ENCODE measurements around the gene STK17A.
A peak's percentile ranks its signal among the peaks of the same experiment; 100 is the strongest.

STK17A gene

DNA sequence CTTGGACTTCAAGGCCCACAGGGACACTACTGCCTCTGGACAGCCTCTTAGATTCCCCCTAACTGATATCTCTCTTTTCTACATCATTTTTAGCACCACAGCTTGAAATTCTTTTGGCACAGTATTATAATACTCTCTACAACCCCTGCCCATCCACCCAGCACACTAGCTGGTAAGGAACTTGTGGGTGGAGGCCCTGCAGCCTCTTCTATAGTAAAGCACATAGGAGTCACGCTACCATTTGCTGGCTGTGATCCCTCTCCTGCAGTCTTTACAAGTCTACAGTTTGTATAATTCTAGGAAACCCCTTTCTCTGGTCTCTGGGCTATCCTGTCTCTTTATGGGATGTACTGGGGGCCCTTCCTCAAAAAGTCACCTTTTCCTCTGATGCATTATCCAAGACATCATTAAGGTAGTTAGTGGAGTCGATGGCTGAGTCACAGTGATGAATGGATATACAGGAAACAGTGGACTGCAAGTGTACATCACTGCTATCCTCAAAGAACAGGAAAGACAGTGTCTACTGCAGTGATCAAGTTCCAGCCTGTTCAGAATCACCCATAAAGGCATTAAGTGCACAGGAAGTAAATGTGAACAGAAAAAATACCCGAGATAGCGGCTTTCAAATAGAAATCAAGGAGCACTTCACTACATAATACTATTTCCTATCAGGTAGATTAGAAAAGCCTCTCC is 54.4 kb downstream of the STK17A start:
- peak in 1 of 2 donors; percentile 49 for DNase-seq

DNA sequence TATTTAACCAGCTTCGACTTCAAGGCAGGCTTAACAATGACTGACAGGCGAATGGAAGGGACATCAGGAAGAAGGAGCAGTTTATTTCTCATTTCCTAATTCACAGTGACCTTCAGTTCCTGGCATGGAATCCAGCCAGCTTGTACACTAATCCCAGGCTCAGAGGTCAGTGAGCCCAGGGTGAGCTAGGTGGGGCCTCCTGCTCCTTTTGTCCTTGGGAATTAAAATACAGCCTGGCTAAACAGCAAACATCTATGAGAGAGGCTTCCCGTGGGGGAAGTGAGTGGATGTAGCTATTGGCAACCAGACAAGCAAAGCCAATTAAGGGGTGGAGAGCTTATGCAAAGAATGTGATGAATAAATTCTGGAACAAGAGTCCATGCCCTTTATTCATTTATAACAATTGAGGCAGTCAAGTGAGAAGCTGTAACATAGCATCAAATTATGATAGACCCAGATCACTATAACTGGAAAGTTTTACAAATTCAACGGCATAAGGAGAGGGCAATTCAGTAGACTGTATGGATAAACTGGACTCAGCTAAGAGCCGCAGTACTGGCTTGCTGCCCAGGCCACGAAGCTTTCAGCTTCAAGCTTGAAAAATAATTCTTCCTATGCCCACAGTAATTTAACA is 57.1 kb downstream of the STK17A start:
- no peak for DNase-seq

- no peak for DNase-seq
Observed at GRCh38 chr7:43640679-43641078, 57.8 kb downstream of the STK17A start.

GRCh38 chr7:43642897-43643630 is 60.2 kb downstream of the STK17A start:
- DNase-seq, result no peak

- DNase-seq, result no peak
Observed at GRCh38 chr7:43643846-43644245, 60.9 kb downstream of the STK17A start.

DNA sequence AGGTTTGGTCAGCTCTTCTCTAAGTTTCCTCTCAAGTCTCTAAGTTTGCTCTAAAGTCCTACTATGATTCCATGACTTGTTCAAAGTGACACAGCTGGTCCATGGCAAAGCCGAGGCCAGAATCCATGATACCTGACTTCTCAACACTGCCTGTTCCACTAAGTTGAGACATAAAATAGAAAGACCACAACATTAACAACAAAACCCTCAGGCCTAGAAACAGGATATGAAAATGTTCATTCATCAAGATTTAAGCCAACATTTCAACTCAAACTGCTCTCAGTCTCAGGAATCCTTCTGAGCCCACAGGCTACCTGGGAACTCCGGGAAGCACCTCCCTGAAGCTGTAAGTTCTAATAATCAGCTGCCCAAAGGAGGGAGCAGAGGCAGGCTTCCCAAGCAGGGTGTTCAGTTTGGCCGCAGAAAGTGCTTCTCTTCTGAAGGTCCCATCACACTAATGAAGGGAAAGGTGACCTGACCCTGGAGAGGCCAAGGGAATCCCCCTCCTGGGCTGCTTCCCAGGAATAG is 62.9 kb downstream of the STK17A start:
- DNase-seq, result no peak

GRCh38 chr7:43646603-43647338 is 63.9 kb downstream of the STK17A start:
- no peak for DNase-seq

GRCh38 chr7:43647339-43647672 is 64.4 kb downstream of the STK17A start:
- no peak for DNase-seq

DNA sequence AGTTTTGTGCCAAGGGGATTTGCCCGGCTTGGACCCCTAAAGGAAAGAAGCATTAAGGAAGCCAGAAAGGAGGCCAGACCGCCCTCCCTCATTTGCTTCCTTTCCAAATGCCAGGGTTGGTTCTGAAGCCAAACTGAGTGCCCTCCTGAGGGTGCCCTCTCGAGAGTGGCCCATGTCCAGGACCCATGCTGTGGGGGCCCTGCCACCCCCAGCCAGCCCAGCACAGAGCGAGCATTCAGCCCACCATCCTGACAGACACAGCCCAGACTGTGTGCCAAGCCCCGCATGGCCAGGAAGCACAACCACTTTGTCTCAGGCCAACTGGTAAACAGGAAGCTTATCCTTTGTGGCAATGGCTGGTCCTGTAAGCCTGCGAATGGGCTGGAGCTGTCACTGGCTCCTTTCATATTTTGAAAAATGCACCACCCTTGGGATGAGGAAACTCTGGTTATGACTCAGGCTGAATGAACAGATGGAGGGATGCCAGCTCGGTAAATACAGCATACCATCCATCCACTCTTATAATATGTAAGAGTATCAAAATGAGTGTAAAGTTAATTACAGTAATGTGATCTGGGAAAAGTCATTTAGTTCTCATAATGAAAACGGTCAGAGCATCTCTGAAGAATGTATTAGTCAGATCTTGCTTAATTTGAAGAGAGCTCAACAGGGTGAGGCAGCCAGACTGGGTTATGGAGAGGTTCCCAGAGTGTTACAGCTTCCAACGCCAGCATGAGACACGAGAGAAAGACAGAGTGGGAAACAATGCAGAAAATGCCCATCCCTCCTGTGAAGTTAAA is 65.0 kb downstream of the STK17A start:
- peak; percentile 39 to 40 for DNase-seq

DNA sequence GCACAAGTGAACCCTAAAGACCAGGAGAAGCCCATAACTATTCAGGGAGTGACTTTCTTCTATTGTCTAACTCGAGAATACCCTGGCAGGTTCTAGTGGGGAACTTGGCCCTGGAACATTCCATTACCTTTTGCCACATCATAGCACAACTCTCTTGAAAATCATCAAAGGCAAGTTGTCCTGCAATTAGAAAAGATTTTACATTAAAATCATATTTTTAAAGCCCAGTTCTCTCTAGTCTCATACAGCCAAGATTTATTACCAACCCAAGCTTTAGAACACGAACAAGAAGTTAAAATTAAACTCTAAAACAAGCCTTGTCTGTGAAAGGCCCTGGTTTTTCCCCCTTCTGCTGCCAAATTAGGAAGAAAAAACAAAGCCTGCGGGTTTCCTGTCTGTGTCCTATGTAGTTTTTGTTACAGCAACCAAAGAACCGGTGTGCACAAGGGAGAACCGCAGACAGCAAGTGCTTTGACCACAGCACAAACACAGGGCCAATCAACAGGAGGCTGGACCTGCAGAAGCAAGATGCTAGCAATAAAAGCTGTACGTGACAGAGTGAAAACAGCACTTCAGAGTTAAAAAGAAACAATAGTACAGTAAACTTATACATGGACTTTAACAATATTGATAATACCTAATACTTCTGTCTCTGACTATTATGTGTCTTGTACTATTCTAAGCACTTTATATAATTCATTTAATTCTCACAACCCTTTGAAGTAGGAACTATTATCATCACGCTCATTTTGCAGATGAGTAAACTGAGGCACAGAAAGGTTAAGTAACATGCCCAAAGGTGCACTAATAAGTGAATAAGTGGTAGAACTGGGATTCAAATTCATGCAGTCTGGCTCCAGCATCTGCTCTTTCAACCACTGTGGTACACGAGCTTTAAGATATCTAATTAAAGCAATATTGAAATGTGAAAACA is 65.8 kb downstream of the STK17A start:
- peak; percentile 91 to 92 for DNase-seq

GRCh38 chr7:43649755-43650274 is 66.9 kb downstream of the STK17A start:
- DNase-seq, result peak; percentile 87 to 88

GRCh38 chr7:43650457-43651052 is 67.6 kb downstream of the STK17A start:
- peak; percentile 33 to 43 for DNase-seq

- DNase-seq, result no peak
Observed at GRCh38 chr7:43652364-43652763, 69.5 kb downstream of the STK17A start.

DNA sequence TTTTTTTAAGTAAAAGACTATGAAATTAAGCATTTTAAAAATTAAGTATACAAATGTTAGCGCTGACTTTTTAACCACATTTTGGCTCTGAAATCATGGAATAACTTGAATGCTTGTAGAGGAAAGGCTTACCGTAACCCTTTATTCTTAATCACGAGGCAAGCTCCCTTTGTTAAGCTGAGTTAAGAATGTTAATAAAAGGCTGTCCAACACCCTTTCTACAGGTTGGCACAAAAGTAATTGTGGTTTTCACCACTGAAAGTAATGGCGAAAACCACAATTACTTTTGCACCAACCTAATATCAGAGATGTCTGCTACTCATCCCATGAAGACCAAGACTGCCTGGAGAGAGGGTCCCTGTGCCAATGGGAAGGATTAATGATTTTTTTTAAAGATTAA is 70.6 kb downstream of the STK17A start:
- no peak for DNase-seq

- DNase-seq, result no peak
Observed at GRCh38 chr7:43653891-43654504, 71.1 kb downstream of the STK17A start.

DNA sequence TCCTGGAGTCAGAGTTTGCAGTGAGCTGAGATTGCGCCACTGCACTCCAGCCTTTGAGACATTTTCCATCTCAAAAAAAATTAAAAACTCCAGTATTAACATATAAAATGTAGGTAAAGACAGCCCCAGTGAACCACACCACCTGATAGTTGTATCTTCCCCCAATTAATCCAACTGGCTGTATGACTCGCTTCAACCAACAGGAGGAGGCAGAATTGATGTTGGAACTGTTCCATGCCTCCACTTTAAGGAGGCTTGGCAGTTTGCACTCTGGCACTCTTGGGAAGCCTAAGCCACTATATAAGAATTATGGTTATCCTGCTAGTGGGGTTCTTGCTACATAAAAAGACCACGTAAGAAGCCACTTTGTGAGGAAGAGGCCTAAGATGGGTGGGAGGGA is 72.7 kb downstream of the STK17A start:
- DNase-seq, result no peak

GRCh38 chr7:43656997-43657396 is 74.1 kb downstream of the STK17A start:
- DNase-seq, result no peak

- DNase-seq, result no peak
Observed at GRCh38 chr7:43658718-43659548, 76.0 kb downstream of the STK17A start.

- DNase-seq, result no peak
Observed at GRCh38 chr7:43659549-43659896, 76.6 kb downstream of the STK17A start.

Measured in CD4-positive, alpha-beta T cell treated with Interleukin-4 for 1 hour (primary cell).